WERI-Rb-1 (cell line): ENCODE data around the gene ARHGDIB.

Experiments
- DNase-seq: peaks from one replicate; pipeline ENCODE4 v3.0.0-alpha.2; 2020
- H3K27ac ChIP-seq: fragments of 250-450 bp; sonication (Bioruptor Pico); 2 replicates; pipeline ENCODE4 v1.5.1; 2020; ENCODE audit warnings: mild to moderate bottlenecking, moderate library complexity
- H3K27me3 ChIP-seq: fragments of 250-450 bp; sonication (Bioruptor Pico); 2 replicates; pipeline ENCODE4 v1.5.1; 2021; ENCODE audit warnings: mild to moderate bottlenecking, low read depth, moderate library complexity; ENCODE audit not compliant: insufficient read depth, severe bottlenecking
- H3K36me3 ChIP-seq: fragments of 250-450 bp; sonication (Bioruptor Pico); 2 replicates; pipeline ENCODE4 v1.5.1; 2020; ENCODE audit warnings: mild to moderate bottlenecking, moderate library complexity
- H3K4me3 ChIP-seq: 2 replicates; pipeline ENCODE4 v1.5.1; 2011; ENCODE audit warnings: low read depth, mild to moderate bottlenecking, control low read depth, low read length
- H3K9me3 ChIP-seq: fragments of 250-450 bp; sonication (Bioruptor Pico); 2 replicates; pipeline ENCODE4 v1.5.1; 2021; ENCODE audit warnings: mild to moderate bottlenecking, moderate library complexity; ENCODE audit not compliant: severe bottlenecking
- CTCF ChIP-seq: IDR thresholded peaks from 2 replicates; pipeline ENCODE4 v1.5.1; 2011; ENCODE audit warnings: low read depth, mild to moderate bottlenecking, control low read depth, inconsistent platforms, low read length

The ARHGDIB gene

DNA sequence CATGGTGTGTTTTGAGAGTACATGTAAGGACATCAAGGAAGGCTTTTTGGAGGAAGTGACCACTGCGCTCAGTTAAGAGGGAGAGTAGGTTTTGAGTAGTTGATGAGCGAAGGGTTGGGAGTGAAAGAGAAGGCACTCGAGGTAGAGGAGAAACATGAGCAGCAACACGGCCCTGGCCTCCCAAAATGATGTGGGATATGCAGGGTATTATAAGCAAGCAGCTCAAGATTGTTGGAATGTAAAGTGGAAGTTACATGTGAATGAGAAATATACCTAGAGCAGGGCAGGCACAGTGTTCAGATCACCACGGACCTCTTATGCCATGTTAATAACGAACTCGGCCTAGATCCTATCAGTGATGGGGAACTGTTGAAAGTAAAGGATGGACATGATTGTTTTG is 2.1 kb upstream of the ARHGDIB start:
- TF ChIP-seq CTCF, result no peak
- H3K27ac ChIP-seq, result no peak overlapping the region
- DNase-seq, result no peak
- no peaks in the 10 kb centered on the region for H3K27me3 ChIP-seq
- H3K9me3 ChIP-seq, result no peaks in the 10 kb centered on the region
- H3K4me3 ChIP-seq, result no peak overlapping the region
- no peaks in the 10 kb centered on the region for H3K36me3 ChIP-seq

- DNase-seq, result no peak
- no peak for TF ChIP-seq CTCF
- Histone ChIP-seq H3K9me3 (no peaks in the 10 kb centered on the region), H3K27me3 (no peaks in the 10 kb centered on the region), H3K27ac (no peak overlapping the region), H3K36me3 (no peaks in the 10 kb centered on the region), H3K4me3 (no peak overlapping the region)
Measured at GRCh38 chr12:14962797-14963196, 1.4 kb upstream of the ARHGDIB start.

- H3K9me3 ChIP-seq, result no peaks in the 10 kb centered on the region
- H3K27me3 ChIP-seq, result no peaks in the 10 kb centered on the region
- H3K36me3 ChIP-seq, result no peaks in the 10 kb centered on the region
- TF ChIP-seq CTCF, result no peak
- no peak overlapping the region for H3K27ac ChIP-seq
- DNase-seq, result no peak
- no peak overlapping the region for H3K4me3 ChIP-seq
Measured at GRCh38 chr12:14962153-14962539, 745 bp upstream of the ARHGDIB start.

DNA sequence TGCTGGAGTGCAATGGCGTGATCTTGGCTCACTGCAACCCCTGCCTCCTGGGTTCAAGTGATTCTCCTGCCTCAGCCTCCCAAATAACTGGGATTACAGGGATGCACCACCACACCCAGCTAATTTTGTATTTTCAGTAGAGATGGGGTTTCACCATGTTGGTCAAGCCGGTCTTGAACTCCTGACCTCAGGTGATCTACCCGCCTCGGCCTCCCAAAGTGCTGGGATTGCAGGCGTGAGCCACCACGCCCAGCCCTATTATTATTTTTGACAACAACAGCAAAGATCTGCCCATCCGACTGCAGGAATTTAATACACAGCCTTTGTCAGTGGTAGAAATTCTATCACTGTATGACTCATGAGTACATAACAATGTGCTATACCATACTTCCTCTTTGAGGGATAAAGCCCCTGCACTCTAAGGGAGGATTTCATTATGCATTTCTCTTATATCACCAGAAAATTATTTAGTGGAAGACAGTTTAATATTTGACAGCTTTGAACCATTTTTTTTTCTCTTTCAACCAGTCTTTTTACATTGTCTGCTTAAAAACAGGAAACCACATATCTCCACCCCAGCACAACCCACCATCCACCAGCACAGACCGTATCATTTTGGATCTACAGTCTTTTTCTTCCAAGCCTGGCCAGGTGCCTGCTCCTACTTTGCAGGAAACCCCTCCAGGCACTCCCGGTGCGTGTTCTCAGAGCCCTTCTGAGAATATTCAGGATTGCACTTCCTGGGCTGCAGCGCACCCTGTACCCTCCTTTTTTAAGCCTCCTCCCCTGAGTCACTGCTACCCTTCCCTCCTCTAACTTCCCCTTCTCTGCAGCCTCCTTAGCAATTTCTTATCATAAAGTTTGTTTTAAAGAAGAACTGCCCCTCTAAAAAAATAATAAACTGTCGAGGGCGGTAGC is 594 bp downstream of the ARHGDIB start:
- no peaks in the 10 kb centered on the region for H3K36me3 ChIP-seq
- TF ChIP-seq CTCF, result no peak
- no peaks in the 10 kb centered on the region for H3K9me3 ChIP-seq
- no peak overlapping the region for H3K27ac ChIP-seq
- H3K4me3 ChIP-seq, result no peak overlapping the region
- no peak for DNase-seq
- no peaks in the 10 kb centered on the region for H3K27me3 ChIP-seq

DNA sequence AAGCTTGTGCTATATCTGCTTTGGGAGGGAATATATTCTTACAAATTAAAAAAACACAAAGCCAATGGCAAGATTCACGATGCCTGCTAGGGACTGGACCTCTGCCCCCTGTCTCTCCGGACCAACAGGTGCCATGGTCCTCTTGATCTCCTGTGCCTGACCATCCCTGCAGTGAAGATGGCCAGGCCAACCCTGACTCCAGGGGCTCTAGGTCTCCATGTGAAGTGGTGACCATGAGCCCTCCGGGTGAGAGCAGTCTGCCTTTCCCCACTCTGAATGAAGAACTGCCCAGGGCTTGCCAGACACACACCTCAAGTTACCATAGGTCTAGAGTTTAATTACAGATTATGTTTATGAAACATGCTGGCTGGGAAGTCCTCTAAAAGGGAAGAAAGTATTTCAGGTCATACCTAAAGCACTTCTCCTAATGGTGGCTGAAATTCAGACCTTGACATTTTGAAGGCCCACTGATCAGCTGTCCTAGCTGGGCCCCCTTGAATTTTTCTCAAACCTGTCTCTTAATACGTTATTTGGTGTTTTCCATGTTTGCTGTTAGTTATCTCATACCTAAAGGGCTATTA is 1.4 kb downstream of the ARHGDIB start:
- H3K27ac ChIP-seq, result no peak overlapping the region
- no peak overlapping the region for H3K4me3 ChIP-seq
- no peaks in the 10 kb centered on the region for H3K27me3 ChIP-seq
- no peaks in the 10 kb centered on the region for H3K36me3 ChIP-seq
- no peak for DNase-seq
- no peaks in the 10 kb centered on the region for H3K9me3 ChIP-seq
- no peak for TF ChIP-seq CTCF
